ENCODE data around the gene STUM. TPM values are rescaled to one million over a fixed set of nuclear protein-coding genes. Genes with fewer than 3 reads are reported as not detected.

STUM gene
- total RNA-seq, 1 experiment from 2014 or later: 0.11 TPM

- no peak overlapping the region for H3K14ac ChIP-seq (ENCODE audit: insufficient read depth, low read length)
- no peak overlapping the region for H2AK5ac ChIP-seq (ENCODE audit: insufficient read length, low read length)
- H3K9me3 Mint-ChIP-seq: peaks cover 5 to 6% of the 10 kb centered on the region in 2 experiments; a peak in 3 of 5 replicates
- H3K27ac ChIP-seq (ENCODE audit: insufficient read length, low read depth, low read length): no peak overlapping the region
- H2BK12ac ChIP-seq (ENCODE audit: insufficient read length, low read depth, low read length): no peak overlapping the region
- no peak overlapping the region for H2BK5ac ChIP-seq (ENCODE audit: insufficient read length, low read length)
- no peak overlapping the region for H3T11ph ChIP-seq (ENCODE audit: low read length)
- no peak overlapping the region for H2BK15ac ChIP-seq (ENCODE audit: low read depth, low read length)
- no peaks in the 10 kb centered on the region for H3K4me1 ChIP-seq (ENCODE audit: insufficient read depth, low read length)
- H3K23me2 ChIP-seq (ENCODE audit: insufficient read length, low read depth, low read length, poor library complexity, severe bottlenecking): no peaks in the 10 kb centered on the region
- H4K8ac ChIP-seq (replicated peaks; ENCODE audit: insufficient read length, low read depth, low read length): no peak overlapping the region
- peaks cover 3 to 5% of the 10 kb centered on the region in 2 experiments; a peak in 3 of 4 replicates for H3K4me1 Mint-ChIP-seq
- DNase-seq: no peak
- peaks cover 33% of the 10 kb centered on the region for H3K27me3 Mint-ChIP-seq (ENCODE audit: low read depth)
- no peaks in the 10 kb centered on the region for H4K20me1 ChIP-seq (ENCODE audit: control insufficient read depth, insufficient read depth, insufficient read length)
- peaks cover 0 to 5% (median 5%) of the 10 kb centered on the region in 3 experiments; a peak in 1 of 7 replicates for H3K36me3 Mint-ChIP-seq (ENCODE audit: insufficient read depth in 1 of 3, low read depth in 3 of 3)
- H3K79me2 ChIP-seq (ENCODE audit: insufficient read depth, low read length): no peaks in the 10 kb centered on the region
- no CpG with 5 or more reads among the region's 6 CpGs for WGBS (ENCODE audit: extremely low coverage, insufficient read length, low lambda C conversion rate)
- no peak overlapping the region for H2BK120ac ChIP-seq (ENCODE audit: low read depth, low read length, poor library complexity, severe bottlenecking)
- no peak overlapping the region for H3K4me2 ChIP-seq (ENCODE audit: insufficient read depth, insufficient read length, low read length)
- H3K4me3 Mint-ChIP-seq: no peak overlapping the region
- H3K4ac ChIP-seq (ENCODE audit: low read depth, low read length): no peak overlapping the region
- H3K18ac ChIP-seq (ENCODE audit: insufficient read length, low read depth, low read length): no peak overlapping the region
- H3K9me3 ChIP-seq (ENCODE audit: control insufficient read depth, low read depth, low read length): no peaks in the 10 kb centered on the region
- TF ChIP-seq CTCF (conservative IDR thresholded peaks at IDR 0.05): no peak
- no peak overlapping the region for H4K5ac ChIP-seq (ENCODE audit: insufficient read length, low read depth, low read length)
- H3K56ac ChIP-seq (ENCODE audit: insufficient read length, low read depth, low read length): no peak overlapping the region
- peaks cover 8% of the 10 kb centered on the region; the same call in 1 of the 2 replicates for H3K27me3 ChIP-seq (ENCODE audit: insufficient read depth, low read length)
- H3K9ac ChIP-seq (ENCODE audit: extremely low read depth, insufficient read length, low read length): no peak overlapping the region
- no peak overlapping the region for H4K91ac ChIP-seq (ENCODE audit: insufficient read length, low read depth, low read length)
- no peak overlapping the region for H2BK20ac ChIP-seq (ENCODE audit: low read depth, low read length, poor library complexity, severe bottlenecking)
- H3K79me1 ChIP-seq (ENCODE audit: insufficient read depth, low read depth, low read length, poor library complexity, severe bottlenecking): no peaks in the 10 kb centered on the region
- H2AFZ ChIP-seq (ENCODE audit: low read length): no peak overlapping the region
- no peak overlapping the region for H3K23ac ChIP-seq (ENCODE audit: insufficient read length, low read depth, low read length)
- H3K27ac Mint-ChIP-seq: no peak overlapping the region
Observed at GRCh38 chr1:226629896-226630550, 81.5 kb downstream of the STUM start.

Data from H9 (cell line).